ENCODE data around the gene MED25.
"Not testable (repeated sequence)": the region's sequence is repeated elsewhere in the genome, so short reads cannot be mapped to it uniquely, and the experiment has no call there.

MED25 gene

DNA sequence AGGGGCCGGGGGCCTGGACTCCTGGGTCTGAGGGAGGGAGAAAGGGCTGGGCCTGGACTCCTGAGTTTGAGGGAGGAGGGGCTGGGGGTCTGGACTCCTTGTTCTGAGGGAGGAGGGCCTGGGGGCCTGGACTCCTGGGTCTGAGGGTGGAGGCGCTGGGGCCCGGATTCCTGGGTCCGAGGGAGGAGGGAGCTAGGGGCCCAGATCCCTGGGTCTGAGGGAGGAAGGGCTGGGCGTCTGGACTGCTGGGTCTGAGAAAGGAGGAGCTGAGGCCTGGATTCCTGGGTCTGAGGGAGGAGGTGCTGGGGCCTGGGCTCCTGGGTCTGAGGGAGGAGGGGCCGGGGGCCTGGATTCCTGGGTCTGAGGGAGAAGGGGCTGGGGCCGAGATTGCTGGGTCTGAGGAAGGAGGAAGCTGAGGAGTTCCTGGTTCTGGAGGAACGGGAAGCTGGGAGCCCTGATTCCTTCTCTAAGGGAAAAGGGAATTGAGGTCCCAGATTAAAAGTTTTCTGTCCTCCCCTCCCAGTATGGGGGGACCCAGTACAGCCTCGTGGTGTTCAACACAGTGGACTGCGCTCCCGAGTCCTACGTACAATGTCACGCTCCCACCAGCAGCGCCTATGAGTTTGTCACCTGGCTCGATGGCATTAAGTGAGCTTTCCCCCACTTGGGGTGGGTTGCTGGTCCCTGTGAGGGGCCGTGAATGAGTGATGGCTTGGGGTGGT lies 721 bp downstream of the MED25 start:
- DNase-seq: no peak

DNA sequence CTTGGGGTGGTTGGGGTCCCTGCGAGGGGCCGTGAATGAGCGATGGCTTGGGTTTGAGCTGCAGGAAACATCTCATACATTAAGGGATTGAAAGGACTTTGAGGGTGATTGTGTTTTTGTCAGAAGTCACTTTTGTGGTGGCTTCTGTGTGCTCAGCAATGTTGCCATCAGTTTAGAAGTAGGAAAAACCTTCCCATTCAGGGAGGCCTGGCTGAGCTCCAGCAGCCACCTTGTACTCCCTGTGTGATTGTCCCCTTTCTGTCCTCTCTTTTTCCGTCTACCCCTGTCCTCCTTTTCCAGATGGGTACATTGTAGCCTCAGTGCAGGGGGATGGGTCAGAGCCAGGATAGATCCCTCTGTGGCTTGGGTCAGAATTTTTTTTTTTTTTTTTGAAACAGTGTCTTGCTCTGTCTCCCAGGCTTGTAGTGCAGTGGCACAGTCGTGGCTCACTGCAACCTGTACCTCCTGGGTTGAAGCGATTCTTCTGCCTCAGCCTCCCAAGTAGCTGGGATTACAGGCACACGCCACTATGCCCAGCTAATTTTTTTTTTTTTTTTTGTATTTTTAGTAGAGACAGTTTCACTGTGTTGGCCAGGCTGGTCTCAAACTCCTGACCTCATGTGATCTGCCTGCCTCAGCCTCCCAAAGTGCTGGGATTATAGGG lies 1.5 kb downstream of the MED25 start:
- not testable (repeated sequence) for DNase-seq

DNA sequence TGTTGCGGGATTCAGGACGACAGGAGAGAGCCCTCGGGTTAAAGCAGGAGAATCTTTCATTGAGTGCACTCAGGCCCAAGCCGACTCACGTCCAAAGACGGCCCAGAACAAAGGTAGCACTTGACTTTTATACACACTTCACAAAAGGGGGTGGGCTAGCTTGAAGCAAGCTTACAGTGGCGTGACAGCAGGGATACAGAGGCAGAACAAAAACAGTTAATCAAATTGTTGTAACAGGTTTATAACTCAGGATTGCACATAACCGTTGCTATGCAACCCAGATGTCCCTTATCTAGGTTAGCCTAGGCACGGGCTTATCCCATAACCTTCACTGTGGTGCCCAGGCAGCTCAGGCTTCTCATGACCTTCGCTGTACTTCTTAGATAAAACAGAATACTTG lies 2.0 kb downstream of the MED25 start:
- no peak for DNase-seq

- DNase-seq: no peak
Measured at GRCh38 chr19:49823472-49823871, 5.4 kb downstream of the MED25 start.

GRCh38 chr19:49824662-49825061 lies 6.6 kb downstream of the MED25 start:
- no peak for DNase-seq

DNA sequence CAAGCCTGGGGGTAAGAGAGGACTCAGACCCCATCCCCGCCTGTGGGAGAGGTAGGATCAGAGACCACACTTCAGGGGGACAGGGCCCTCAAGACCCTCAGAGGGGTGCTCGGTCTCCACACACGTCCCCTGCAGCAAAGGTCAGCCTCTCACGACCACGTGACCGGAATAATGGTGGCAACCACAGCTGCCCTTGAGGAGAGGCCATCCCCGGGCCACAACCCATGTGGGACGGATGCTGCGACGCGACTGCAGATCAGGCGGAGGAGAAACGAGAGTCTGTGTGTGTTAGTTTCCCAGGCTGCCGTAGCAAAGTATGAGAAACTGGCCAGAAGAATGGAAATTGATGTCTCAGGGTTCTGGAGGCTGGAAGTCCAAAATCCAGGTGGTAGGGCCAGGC lies 8.9 kb downstream of the MED25 start:
- DNase-seq: no peak

DNA sequence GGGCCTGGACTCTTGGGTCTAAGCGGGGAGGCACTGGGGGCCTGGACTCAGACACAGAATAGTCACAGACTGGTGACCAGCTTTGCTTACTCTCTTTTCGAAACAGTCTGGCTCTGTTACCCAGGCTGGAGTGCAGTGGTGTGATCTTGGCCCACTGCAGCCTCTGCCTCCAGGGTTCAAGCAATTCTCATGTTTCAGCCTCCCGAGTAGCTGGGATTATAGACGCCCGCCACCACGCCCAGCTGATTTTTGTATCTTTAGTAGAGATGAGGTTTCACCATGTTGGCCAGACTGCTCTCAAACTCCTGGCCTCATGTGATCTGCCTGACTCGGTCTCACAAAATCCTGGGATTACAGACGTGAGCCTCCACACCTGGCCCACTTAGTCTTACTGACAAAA lies 11.1 kb downstream of the MED25 start:
- no peak for DNase-seq

DNA sequence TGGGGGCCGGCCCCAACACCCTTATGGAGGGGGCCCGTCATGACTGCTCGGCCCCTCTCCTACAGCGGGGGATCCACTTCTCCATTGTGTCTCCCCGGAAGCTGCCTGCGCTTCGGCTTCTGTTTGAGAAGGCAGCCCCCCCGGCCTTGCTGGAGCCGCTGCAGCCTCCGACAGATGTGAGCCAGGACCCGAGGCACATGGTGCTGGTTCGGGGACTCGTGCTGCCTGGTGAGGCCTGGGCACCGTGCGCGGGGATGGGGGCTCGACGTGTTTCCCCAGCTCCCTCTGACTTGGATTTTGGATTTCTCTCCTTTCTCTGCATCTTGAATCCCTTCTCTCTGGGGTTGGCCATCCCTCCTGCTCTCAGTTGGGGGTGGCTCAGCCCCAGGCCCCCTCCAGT lies 11.6 kb downstream of the MED25 start:
- DNase-seq: no peak

DNA sequence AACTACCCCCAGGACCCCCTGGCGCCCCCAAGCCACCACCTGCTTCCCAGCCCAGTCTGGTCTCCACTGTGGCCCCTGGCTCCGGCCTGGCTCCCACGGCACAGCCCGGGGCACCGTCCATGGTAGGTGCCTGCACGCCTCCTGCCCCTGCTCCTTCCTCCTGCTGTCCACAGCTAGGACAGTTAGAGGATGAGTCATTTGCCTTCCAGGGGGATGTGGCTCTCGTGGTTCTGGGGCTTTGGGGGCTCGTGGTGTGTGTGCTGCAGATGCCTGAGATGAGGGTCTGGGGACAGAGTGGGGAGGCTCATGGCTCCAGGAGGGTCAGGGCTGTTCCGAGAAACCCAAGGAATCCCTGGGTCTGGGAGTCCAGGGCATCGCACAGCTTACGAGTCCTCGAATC lies 12.7 kb downstream of the MED25 start:
- DNase-seq: no peak

DNA sequence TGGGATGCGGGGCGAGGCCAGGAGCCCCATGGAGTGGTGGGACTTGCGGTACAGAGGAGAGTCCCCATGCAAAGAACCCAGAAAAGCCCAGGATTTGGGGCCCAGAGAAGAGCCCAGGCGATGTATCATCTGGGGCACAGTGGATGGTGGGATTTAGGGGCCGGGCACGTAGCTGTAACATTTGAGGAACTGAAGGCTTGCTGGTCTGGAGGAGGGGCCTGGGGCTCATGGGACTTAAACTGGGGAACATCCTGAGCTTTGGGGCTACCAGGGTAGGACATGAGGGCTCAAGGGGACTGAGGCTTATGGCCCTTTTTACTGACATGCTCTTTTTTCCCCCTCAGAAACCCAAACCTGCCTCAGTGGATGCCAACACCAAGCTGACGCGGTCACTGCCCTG lies 13.5 kb downstream of the MED25 start:
- no peak for DNase-seq

- DNase-seq: no peak
Measured at GRCh38 chr19:49832556-49832955, 14.5 kb downstream of the MED25 start.

DNA sequence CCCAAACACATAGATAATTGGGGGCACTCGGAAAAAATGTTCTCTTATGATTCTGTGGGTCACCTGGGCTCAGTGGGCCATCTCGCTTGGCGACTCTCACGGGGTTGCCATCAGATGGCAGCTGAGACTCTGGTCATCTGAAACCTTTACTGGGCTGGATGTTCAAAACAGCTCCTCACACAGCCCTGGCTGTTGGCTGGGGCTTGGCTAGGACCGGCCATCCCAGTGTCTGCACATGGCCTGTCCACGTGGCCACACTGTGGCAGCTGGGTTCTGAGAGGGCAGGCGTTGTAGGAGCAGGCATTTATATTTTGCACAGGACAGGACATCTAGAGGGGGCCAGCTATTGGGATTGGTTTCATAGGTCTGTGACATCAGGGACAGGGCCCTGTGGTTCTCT lies 15.5 kb downstream of the MED25 start:
- no peak for DNase-seq

DNA sequence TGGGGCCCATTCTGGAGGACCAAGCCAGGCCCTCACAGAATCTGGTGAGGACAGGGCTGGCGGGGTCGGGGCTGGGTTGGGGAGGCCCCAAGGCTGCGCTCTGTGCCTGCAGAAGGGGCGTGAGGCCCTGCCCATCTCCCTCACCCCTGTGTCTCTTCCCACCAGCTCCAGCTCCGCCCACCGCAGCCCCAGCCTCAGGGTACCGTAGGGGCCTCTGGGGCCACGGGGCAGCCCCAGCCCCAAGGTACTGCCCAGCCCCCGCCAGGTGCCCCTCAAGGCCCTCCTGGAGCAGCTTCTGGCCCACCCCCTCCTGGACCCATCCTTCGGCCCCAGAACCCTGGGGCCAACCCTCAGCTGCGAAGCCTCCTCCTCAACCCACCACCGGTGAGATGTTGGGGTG lies 17.5 kb downstream of the MED25 start:
- no peak for DNase-seq

DNA sequence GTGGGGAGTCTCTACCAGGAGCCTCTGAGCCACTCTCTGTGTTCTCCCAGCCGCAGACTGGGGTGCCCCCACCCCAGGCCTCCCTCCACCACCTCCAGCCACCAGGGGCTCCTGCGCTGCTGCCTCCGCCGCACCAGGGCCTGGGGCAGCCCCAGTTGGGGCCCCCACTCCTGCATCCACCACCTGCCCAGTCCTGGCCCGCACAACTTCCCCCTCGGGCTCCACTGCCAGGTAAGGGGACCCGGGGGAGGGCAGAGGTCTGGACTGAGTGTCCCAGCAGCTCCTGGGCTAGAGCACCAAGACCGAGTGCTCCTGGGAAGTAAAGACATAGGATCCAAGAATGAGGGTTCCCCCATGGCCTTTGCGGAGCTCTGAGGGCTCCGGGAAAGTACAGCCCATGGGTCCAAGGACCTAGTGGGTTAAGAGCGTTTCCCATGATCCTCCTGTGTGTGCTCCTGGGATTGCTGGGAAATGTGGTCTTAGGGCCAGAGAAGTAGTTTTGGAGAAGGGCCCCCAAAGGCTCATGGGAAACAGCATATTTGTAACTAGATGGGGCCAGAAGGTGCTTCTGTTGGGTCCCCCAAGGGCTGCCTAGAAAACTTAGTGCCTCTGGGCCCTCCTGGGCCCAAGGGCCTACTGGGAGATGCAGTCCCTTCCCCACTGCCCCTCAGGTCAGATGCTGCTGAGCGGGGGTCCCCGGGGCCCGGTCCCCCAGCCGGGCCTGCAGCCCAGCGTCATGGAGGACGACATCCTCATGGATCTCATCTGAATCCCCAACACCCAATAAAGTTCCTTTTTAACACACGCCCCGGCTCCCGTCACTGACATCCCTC lies 18.3 kb downstream of the MED25 start:
- no peak for DNase-seq

DNA sequence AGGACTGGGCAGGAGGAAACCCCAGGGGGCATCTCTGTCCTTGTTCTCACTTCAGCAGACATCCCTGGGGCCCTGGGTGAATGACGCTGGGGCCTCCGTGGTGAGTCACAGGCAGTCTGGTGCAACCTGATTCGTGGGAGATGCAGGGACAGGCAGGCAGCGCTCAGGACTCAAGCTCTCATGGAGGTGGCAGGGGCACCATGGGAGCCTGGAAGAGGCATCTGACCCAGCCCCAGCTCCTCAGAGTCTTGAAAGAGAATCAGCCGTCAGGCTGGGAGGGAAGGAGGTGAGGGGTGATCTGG lies 18.9 kb downstream of the MED25 start:
- DNase-seq: no peak

DNA sequence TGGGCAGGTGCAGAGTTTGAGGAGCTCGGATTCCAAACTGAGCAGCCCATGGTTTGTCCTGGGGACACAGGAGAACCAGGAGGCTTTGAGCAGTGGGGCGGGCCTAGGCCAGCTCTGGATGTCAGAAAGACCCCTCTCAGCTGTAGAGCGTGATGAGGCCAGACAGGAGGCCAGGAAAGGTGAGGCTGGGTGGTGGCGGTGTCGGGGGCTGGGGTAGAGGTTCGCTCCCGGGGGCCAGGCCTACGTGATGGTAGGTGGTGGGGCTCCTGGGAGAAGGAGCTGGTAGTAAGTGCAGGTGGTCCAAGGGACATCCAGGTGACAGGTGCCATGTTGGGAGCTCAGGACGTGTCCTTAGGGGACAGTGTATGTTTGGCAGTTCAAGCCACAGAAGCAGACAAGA lies 19.3 kb downstream of the MED25 start:
- DNase-seq: no peak

DNA sequence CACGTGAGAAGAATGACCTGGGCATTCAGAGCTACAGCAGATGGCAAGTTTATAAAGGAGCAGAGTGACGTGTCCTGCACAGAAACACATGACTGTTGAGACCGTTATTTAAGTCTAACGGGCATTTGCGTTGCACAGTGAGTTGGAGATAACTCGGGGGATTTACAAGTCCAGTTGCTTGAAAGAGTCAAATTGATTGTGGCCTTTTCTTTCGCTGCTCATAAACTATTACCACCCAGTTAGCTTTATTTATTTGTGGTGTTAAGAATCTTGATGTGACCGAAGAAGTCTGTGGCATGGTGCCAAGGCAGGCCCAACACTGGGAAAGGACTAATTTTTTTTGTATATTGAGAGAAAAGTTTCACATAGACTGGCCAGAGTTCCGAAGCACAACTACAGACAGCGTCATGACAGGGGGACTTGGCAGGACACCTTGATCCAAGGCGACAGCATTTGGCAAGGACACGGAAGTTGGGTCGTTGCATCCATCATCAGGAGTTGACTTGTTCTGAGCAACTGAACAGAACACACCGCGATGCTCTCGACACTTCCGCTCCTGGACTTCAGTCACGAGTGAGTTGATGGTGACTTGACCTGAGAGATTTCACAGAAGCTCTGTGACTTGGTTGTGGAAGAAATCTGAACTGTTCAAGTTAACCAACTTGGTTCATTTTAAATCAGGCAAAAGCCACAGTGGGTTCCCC lies 20.9 kb downstream of the MED25 start:
- DNase-seq: no peak

DNA sequence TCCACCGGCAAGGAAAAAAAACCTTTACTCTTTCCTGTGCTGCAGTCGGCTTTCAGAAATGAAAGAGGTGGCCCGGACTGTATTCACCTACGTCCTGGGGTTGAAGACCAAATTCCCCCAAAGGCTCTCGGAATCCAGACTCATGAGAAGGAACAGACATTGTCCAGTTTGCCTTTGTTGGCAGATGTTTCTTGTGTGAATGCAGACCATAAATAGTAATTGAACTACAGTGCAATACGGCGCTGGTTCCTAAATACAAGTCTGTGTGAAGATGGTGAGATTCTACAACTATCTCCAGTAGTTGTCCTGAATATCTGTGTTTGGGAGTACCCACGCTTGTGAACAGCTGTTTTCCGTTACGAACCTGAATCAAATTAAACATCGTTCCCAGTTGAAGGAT lies 21.6 kb downstream of the MED25 start:
- DNase-seq: no peak

GRCh38 chr19:49840321-49840720 lies 22.2 kb downstream of the MED25 start:
- no peak for DNase-seq

DNA sequence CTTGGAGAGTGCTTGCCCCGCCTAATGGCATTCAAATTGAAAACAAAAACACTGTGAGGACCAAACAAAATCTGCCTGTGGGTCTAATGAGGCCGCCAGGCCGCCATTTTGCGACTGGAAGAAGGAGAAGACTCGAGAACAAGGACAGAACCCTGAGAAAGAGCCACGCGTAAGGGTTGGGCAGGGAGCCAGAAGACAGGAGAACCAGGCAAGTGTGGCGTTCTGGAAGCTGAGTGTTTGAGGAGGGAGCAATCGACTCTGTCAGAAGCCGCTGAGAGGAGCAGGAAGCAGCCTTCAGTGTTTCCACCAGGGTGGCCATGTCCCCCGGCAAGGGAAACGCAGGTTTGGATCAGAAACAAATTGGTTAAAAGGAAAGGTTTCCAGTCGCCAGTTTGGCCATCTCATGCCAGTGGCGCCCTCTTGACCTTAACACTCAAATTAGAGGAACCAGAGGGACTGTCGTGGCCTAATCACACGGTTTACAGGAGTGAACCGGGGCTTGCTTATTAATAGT lies 22.7 kb downstream of the MED25 start:
- no peak for DNase-seq

DNA sequence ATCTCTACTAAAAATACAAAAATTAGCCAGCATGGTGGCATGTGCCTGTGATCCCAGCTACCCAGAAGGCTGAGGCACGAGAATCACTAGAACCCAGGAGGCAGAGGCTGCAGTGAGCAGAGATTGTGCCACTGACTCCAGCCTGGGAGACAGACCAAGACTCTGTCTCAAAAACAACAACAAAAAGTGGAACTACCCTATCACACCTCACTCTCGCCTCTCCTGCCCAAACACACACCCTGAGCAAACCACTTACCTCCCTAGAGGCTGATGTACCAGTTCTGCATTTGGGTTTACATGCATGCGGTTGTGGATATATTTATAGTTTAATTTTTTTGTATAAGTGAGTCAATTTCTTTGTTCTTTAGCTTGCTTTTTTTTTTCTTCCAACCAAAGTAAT lies 25.2 kb downstream of the MED25 start:
- no peak for DNase-seq

GRCh38 chr19:49844138-49845095 lies 26.3 kb downstream of the MED25 start:
- no peak for DNase-seq
